Retina (tissue), 1 donor: ENCODE results near the gene ARTN.

Experiments used
- DNase-seq: peaks from one replicate; pipeline ENCODE4 v3.0.0-alpha.2; 2016

ARTN gene

GRCh38 chr1:43930168-43930948 lies 3.2 kb upstream of the ARTN start:
- no peak for DNase-seq

GRCh38 chr1:43930949-43931275 lies 2.7 kb upstream of the ARTN start:
- DNase-seq = no peak

- DNase-seq = peak; percentile 5
Measured at GRCh38 chr1:43931711-43932660, 1.6 kb upstream of the ARTN start.

GRCh38 chr1:43932786-43933385 lies 715 bp upstream of the ARTN start:
- no peak for DNase-seq

GRCh38 chr1:43934101-43934985 lies 742 bp downstream of the ARTN start:
- DNase-seq = peak; percentile 92

GRCh38 chr1:43934986-43935324 lies 1.4 kb downstream of the ARTN start:
- no peak for DNase-seq

GRCh38 chr1:43935711-43936427 lies 2.3 kb downstream of the ARTN start:
- peak; percentile 37 for DNase-seq

GRCh38 chr1:43936431-43937151 lies 3.0 kb downstream of the ARTN start:
- DNase-seq = peak; percentile 72

- DNase-seq = no peak
Measured at GRCh38 chr1:43937179-43937865, 3.7 kb downstream of the ARTN start.

- DNase-seq = no peak
Measured at GRCh38 chr1:43938383-43938782, 4.8 kb downstream of the ARTN start.

GRCh38 chr1:43938892-43939587 lies 5.4 kb downstream of the ARTN start:
- no peak for DNase-seq

- no peak for DNase-seq
Measured at GRCh38 chr1:43942411-43942810, 8.8 kb downstream of the ARTN start.

GRCh38 chr1:43944860-43945259 lies 11.3 kb downstream of the ARTN start:
- DNase-seq = no peak

GRCh38 chr1:43945674-43946235 lies 12.2 kb downstream of the ARTN start:
- DNase-seq = no peak

- DNase-seq = peak; percentile 100
Measured at GRCh38 chr1:43946236-43947060, 12.8 kb downstream of the ARTN start, which contains the start of gene IPO13. Gene IPO13, plus strand, starts transcription at chr1:43946950. Its CDS starts 651 bp downstream, at chr1:43947601.

- no peak for DNase-seq
Measured at GRCh38 chr1:43947061-43947873, 13.7 kb downstream of the ARTN start.

- no peak for DNase-seq
Measured at GRCh38 chr1:43947874-43948437, 14.4 kb downstream of the ARTN start.
